Renal pelvis (tissue), 4 donors: ENCODE measurements around the gene ZNF25. TPM values are rescaled to one million over a fixed set of nuclear protein-coding genes. Genes with fewer than 3 reads are reported as not detected.
A peak's percentile ranks its signal among the peaks of the same experiment; 100 is the strongest.
"Not testable (repeated sequence)": the region's sequence is repeated elsewhere in the genome, so short reads cannot be mapped to it uniquely, and the experiment has no call there.

ENCODE experiments used
- DNase-seq: peaks from one replicate; pipeline ENCODE4 v3.0.0-alpha.2; 2013
- polyA plus RNA-seq, 3 donors: library from polyadenylated mRNA; unstranded; fragments of 120-200 nt; gene quantifications; one replicate each; pipeline ENCODE4 v1.2.1, GENCODE V29; 2013; ENCODE audit not compliant: insufficient read length in 3 of 3

Gene ZNF25
- polyA plus RNA-seq, 3 donors = 10.5 to 14.0 (median 12.6) TPM

GRCh38 chr10:37957841-37958240 is 18.6 kb downstream of the ZNF25 start:
- DNase-seq = no peak

GRCh38 chr10:37952926-37953325 is 23.5 kb downstream of the ZNF25 start:
- DNase-seq = no peak

GRCh38 chr10:37952043-37952755 is 24.2 kb downstream of the ZNF25 start:
- peak; percentile 9 for DNase-seq

- no peak for DNase-seq
Measured at GRCh38 chr10:37948210-37948609, 28.2 kb downstream of the ZNF25 start.

- DNase-seq = no peak
Measured at GRCh38 chr10:37947526-37947925, 28.9 kb downstream of the ZNF25 start.

GRCh38 chr10:37937864-37938263 is 38.6 kb downstream of the ZNF25 start:
- DNase-seq = no peak

- no peak for DNase-seq
Measured at GRCh38 chr10:37934791-37935190, 41.7 kb downstream of the ZNF25 start.

- DNase-seq = no peak
Measured at GRCh38 chr10:37930423-37930822, 46.0 kb downstream of the ZNF25 start.

- DNase-seq = not testable (repeated sequence)
Measured at GRCh38 chr10:37908165-37908564, 68.3 kb downstream of the ZNF25 start.

GRCh38 chr10:37906382-37906781 is 70.1 kb downstream of the ZNF25 start:
- DNase-seq = no peak

Other genes starting within 250 kb of the ZNF25 start
- gene ZNF248, start 119.0 kb downstream of the ZNF25 start, polyA plus RNA-seq = 10 to 100 TPM; 31.5 to 44.2 (median 34.5) TPM
- 10 to 100 TPM; 33.9 to 54.9 (median 49.9) TPM for gene ZNF33A, start 34.0 kb upstream of the ZNF25 start, polyA plus RNA-seq
- 10 to 100 TPM; 15.5 to 20.3 (median 20.1) TPM for gene ZNF37A, start 117.7 kb upstream of the ZNF25 start, polyA plus RNA-seq